Keratinocyte (primary cell): ENCODE results near the gene CYP4F8.

Source experiments
- EZH2 ChIP-seq: IDR thresholded peaks from one replicate; pipeline ENCODE4 v1.6.1; 2012; ENCODE audit warnings: inconsistent platforms, mild to moderate bottlenecking, low read length, moderate library complexity
- TF ChIP-seq, protein P1 (sequence below), 3 experiments: IDR thresholded peaks in 1 of 3; conservative IDR thresholded peaks in 1 of 3; optimal IDR thresholded peaks in 1 of 3; 2 replicates in 2 of 3; 3 replicates in 1 of 3; pipeline versions ENCODE3 to v1.5.1; 2011; ENCODE audit warnings: low read length in 3 of 3, mild to moderate bottlenecking in 3 of 3, moderate library complexity in 2 of 3, control low read depth in 1 of 3, inconsistent platforms in 1 of 3; ENCODE audit not compliant: insufficient read depth in 2 of 3; ENCODE audit errors: extremely low read depth in 1 of 3

DNA sequence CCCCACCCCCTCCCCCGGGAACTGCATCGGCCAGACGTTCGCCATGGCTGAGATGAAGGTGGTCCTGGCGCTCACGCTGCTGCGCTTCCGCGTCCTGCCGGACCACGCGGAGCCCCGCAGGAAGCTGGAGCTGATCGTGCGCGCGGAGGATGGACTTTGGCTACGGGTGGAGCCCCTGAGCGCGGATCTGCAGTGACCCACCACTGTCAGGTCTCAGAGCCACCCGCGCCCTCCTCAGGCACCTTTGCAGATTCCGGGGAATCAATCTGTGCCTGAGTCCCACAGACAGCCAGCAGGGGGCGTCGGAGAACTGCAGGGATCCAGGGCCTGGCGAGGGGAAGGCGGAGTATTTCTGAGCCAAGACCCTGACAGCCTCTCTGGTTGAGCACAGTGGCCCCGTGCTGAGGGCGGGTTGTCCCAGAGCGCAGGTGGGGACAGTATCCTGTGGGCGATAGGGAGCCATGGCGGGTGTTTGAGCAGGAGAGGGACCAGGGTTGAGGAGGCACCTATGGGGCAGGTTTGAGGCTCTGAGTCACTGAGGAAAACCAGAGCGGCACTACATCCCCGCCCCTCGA, 30.4 kb upstream of the CYP4F8 start:
- TF ChIP-seq, protein P1, sequence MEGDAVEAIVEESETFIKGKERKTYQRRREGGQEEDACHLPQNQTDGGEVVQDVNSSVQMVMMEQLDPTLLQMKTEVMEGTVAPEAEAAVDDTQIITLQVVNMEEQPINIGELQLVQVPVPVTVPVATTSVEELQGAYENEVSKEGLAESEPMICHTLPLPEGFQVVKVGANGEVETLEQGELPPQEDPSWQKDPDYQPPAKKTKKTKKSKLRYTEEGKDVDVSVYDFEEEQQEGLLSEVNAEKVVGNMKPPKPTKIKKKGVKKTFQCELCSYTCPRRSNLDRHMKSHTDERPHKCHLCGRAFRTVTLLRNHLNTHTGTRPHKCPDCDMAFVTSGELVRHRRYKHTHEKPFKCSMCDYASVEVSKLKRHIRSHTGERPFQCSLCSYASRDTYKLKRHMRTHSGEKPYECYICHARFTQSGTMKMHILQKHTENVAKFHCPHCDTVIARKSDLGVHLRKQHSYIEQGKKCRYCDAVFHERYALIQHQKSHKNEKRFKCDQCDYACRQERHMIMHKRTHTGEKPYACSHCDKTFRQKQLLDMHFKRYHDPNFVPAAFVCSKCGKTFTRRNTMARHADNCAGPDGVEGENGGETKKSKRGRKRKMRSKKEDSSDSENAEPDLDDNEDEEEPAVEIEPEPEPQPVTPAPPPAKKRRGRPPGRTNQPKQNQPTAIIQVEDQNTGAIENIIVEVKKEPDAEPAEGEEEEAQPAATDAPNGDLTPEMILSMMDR (optimal IDR thresholded peaks at IDR 0.05 in 1 of 3, IDR thresholded peaks at IDR 0.05 in 1 of 3, conservative IDR thresholded peaks at IDR 0.05 in 1 of 3; ENCODE audit: extremely low read depth in 1 of 3, insufficient read depth in 2 of 3, low read length in 3 of 3), result peak; percentile 86 to 92 (median 87)
- TF ChIP-seq EZH2, result no peak
